H1 (cell line): Measurements from ENCODE around the gene ANGPTL2. TPM values are rescaled to one million over a fixed set of nuclear protein-coding genes. Genes with fewer than 3 reads are reported as not detected.

ENCODE experiments used
- CTCF ChIA-PET: fragments of 300-600 bp; sonication (Branson Sonifier 250); formaldehyde crosslinking; loops from one replicate; lab custom pipeline; 2021; ENCODE audit not compliant: partially characterized antibody; lab: Charles Lee
- POLR2A ChIA-PET: fragments of 300-600 bp; sonication (Branson Sonifier 250); formaldehyde crosslinking; loops from one replicate; lab custom pipeline; 2021; ENCODE audit warnings: inconsistent platforms; ENCODE audit not compliant: partially characterized antibody; lab: Charles Lee
- DNase-seq, 2 experiments: peaks; one replicate each; pipeline versions ENCODE4 v3.0.0 to v3.0.0-alpha.2; 2010 to 2022; ENCODE audit warnings: low spot score in 2 of 2, low read depth in 1 of 2, mixed read lengths in 1 of 2
- FAIRE-seq: peaks from 2 replicates; lab custom pipeline; 2011; peaks lifted over from hg19 to GRCh38; lab: Jason Lieb, UNC
- H2AFZ ChIP-seq: 2 replicates; pipeline ENCODE4 v1.8.1; 2012; ENCODE audit warnings: low read length, inconsistent platforms
- H2AK5ac ChIP-seq: 2 replicates; pipeline ENCODE4 v1.6.1; 2013; ENCODE audit warnings: low read depth, low read length
- H2BK120ac ChIP-seq: replicated peaks from 2 replicates; pipeline ENCODE3; 2013; ENCODE audit warnings: low read depth, low read length, inconsistent platforms
- H2BK12ac ChIP-seq: 2 replicates; pipeline ENCODE4 v1.6.1; 2013; ENCODE audit warnings: low read depth, low read length
- H2BK15ac ChIP-seq: 2 replicates; pipeline ENCODE4 v1.6.1; 2013; ENCODE audit warnings: low read length
- H2BK20ac ChIP-seq: 2 replicates; pipeline ENCODE4 v1.6.1; 2013; ENCODE audit warnings: low read length
- H2BK5ac ChIP-seq: 2 replicates; pipeline ENCODE4 v1.6.1; 2013; ENCODE audit warnings: low read depth, low read length
- H3K14ac ChIP-seq: 2 replicates; pipeline ENCODE4 v1.6.1; 2013; ENCODE audit warnings: inconsistent platforms; ENCODE audit not compliant: insufficient read length
- H3K18ac ChIP-seq: 2 replicates; pipeline ENCODE4 v1.6.1; 2013; ENCODE audit warnings: low read length; ENCODE audit errors: extremely low read depth
- H3K23ac ChIP-seq: 2 replicates; pipeline ENCODE4 v1.6.1; 2013; ENCODE audit warnings: inconsistent platforms; ENCODE audit not compliant: insufficient read length
- H3K23me2 ChIP-seq: 2 replicates; pipeline ENCODE4 v1.6.1; 2013; ENCODE audit warnings: low read depth, low read length
- H3K27ac ChIP-seq: 2 replicates; pipeline ENCODE4 v1.6.1; 2011; ENCODE audit warnings: low read depth, low read length, inconsistent platforms
- H3K27me3 ChIP-seq, 4 experiments: replicated peaks in 1 of 4; 1 replicate in 1 of 4; 2 replicates in 3 of 4; pipeline versions ENCODE4 v1.6.1 to v1.8.1; 2011 to 2013; ENCODE audit warnings: low read length in 3 of 4, mild to moderate bottlenecking in 3 of 4, inconsistent platforms in 2 of 4, mixed read lengths in 2 of 4, moderate library complexity in 1 of 4; ENCODE audit not compliant: control insufficient read depth in 3 of 4, insufficient read depth in 3 of 4; ENCODE audit errors: extremely low read depth in 1 of 4
- H3K36me3 ChIP-seq, 4 experiments: 2 replicates each; pipeline versions ENCODE4 v1.6.1 to v1.8.1; 2011 to 2013; ENCODE audit warnings: mild to moderate bottlenecking in 4 of 4, low read length in 3 of 4, moderate library complexity in 2 of 4, control low read depth in 1 of 4, inconsistent platforms in 1 of 4; ENCODE audit not compliant: insufficient read depth in 4 of 4, control insufficient read depth in 2 of 4
- H3K4ac ChIP-seq: replicated peaks from 2 replicates; pipeline ENCODE3; 2013; ENCODE audit warnings: low read length, low read depth, mixed read lengths, inconsistent platforms; ENCODE audit not compliant: insufficient read length
- H3K4me1 ChIP-seq, 4 experiments: replicated peaks in 1 of 4; 1 replicate in 1 of 4; 2 replicates in 3 of 4; pipeline versions ENCODE4 v1.6.1 to v1.8.1; 2011 to 2013; ENCODE audit warnings: low read length in 3 of 4, inconsistent platforms in 2 of 4, mixed read lengths in 1 of 4; ENCODE audit not compliant: insufficient read depth in 4 of 4, control insufficient read depth in 3 of 4
- H3K4me2 ChIP-seq, 2 experiments: 2 replicates each; pipeline versions ENCODE4 v1.6.1 to v1.8.1; 2011 to 2013; ENCODE audit warnings: low read depth in 2 of 2, low read length in 2 of 2, control low read depth in 1 of 2, inconsistent platforms in 1 of 2, mild to moderate bottlenecking in 1 of 2; ENCODE audit not compliant: insufficient read depth in 1 of 2
- H3K4me3 ChIP-seq, 4 experiments: fragments of 200-600, 300-600 bp in 1 of 4; sonication (generic), shearing (Covaris generic), sonication (Bioruptor Twin) in 1 of 4; 2 replicates each; pipeline versions ENCODE4 v1.5.1 to v1.8.1; 2011 to 2016; ENCODE audit warnings: low read length in 4 of 4, low read depth in 3 of 4, control low read depth in 2 of 4, inconsistent platforms in 2 of 4, mild to moderate bottlenecking in 2 of 4, mixed read lengths in 1 of 4, moderate library complexity in 1 of 4; ENCODE audit not compliant: insufficient read depth in 2 of 4; ENCODE audit errors: extremely low read depth in 1 of 4
- H3K56ac ChIP-seq: replicated peaks from 2 replicates; pipeline ENCODE3; 2013; ENCODE audit warnings: low read depth, mild to moderate bottlenecking, mixed read lengths, low read length, inconsistent platforms; ENCODE audit not compliant: insufficient read length
- H3K79me1 ChIP-seq: 2 replicates; pipeline ENCODE4 v1.6.1; 2013; ENCODE audit warnings: low read depth, low read length, control low read depth
- H3K79me2 ChIP-seq, 2 experiments: 2 replicates each; pipeline versions ENCODE4 v1.6.1 to v1.8.1; 2012 to 2013; ENCODE audit warnings: low read length in 2 of 2, mild to moderate bottlenecking in 2 of 2, inconsistent platforms in 1 of 2; ENCODE audit not compliant: insufficient read depth in 2 of 2, control insufficient read depth in 1 of 2
- H3K9ac ChIP-seq, 4 experiments: replicated peaks in 1 of 4; 1 replicate in 1 of 4; 2 replicates in 3 of 4; pipeline versions ENCODE4 v1.6.1 to v1.8.1; 2011 to 2013; ENCODE audit warnings: low read depth in 3 of 4, low read length in 3 of 4, control low read depth in 2 of 4, mild to moderate bottlenecking in 2 of 4, moderate library complexity in 2 of 4, inconsistent platforms in 1 of 4; ENCODE audit errors: extremely low read depth in 1 of 4
- H3K9me3 ChIP-seq, 2 experiments: 2 replicates each; pipeline versions ENCODE4 v1.6.1 to v1.8.1; 2012 to 2013; ENCODE audit warnings: mild to moderate bottlenecking in 2 of 2, moderate library complexity in 2 of 2, control low read depth in 1 of 2, inconsistent platforms in 1 of 2, low read depth in 1 of 2, low read length in 1 of 2, mixed read lengths in 1 of 2; ENCODE audit not compliant: insufficient read depth in 2 of 2
- H4K20me1 ChIP-seq, 2 experiments: replicated peaks in 1 of 2; 2 replicates each; pipeline versions ENCODE3 to v1.8.1; 2011 to 2013; ENCODE audit warnings: inconsistent platforms in 2 of 2, low read length in 2 of 2, mild to moderate bottlenecking in 1 of 2; ENCODE audit not compliant: insufficient read depth in 2 of 2, control insufficient read depth in 1 of 2
- H4K5ac ChIP-seq: 2 replicates; pipeline ENCODE4 v1.6.1; 2013; ENCODE audit warnings: low read length, low read depth, mixed read lengths, inconsistent platforms; ENCODE audit not compliant: insufficient read length
- H4K8ac ChIP-seq: 2 replicates; pipeline ENCODE4 v1.8.0; 2013; ENCODE audit warnings: mild to moderate bottlenecking, moderate library complexity, low read length, inconsistent platforms; ENCODE audit not compliant: insufficient read depth; ENCODE audit errors: extremely low read depth
- H4K91ac ChIP-seq: replicated peaks from 2 replicates; pipeline ENCODE3; 2013; ENCODE audit warnings: low read length, mixed read lengths, inconsistent platforms; ENCODE audit not compliant: insufficient read length
- CEBPB ChIP-seq: IDR thresholded peaks from 2 replicates; pipeline ENCODE4 v1.6.1; 2012; ENCODE audit warnings: low read depth, low read length
- CHD1 ChIP-seq: IDR thresholded peaks from 2 replicates; pipeline ENCODE4 v1.6.1; 2012; ENCODE audit warnings: low read depth, low read length, improper control_type of control experiment
- FOSL1 ChIP-seq: IDR thresholded peaks from 2 replicates; pipeline ENCODE4 v1.6.1; 2011; ENCODE audit warnings: mild to moderate bottlenecking, low read depth, low read length, moderate library complexity; ENCODE audit not compliant: insufficient read depth
- PHF8 ChIP-seq: fragments of 200-600 bp; sonication (generic); conservative IDR thresholded peaks from 2 replicates; pipeline ENCODE4 v1.7.1; 2012; ENCODE audit warnings: low read depth, mild to moderate bottlenecking, inconsistent platforms, low read length, moderate library complexity
- POLR2A ChIP-seq, 2 experiments: IDR thresholded peaks; 1 replicate in 1 of 2; 2 replicates in 1 of 2; pipeline ENCODE4 v1.6.1; 2011; ENCODE audit warnings: low read depth in 2 of 2, low read length in 2 of 2, mild to moderate bottlenecking in 2 of 2; ENCODE audit errors: control extremely low read depth in 1 of 2
- RFX5 ChIP-seq: IDR thresholded peaks from 2 replicates; pipeline ENCODE4 v1.6.1; 2011; ENCODE audit warnings: low read depth, low read length, improper control_type of control experiment, borderline replicate concordance
- SIN3A ChIP-seq, 2 experiments: IDR thresholded peaks in 1 of 2; conservative IDR thresholded peaks in 1 of 2; 2 replicates each; pipeline ENCODE4 v1.6.1; 2011 to 2012; ENCODE audit warnings: low read length in 2 of 2, improper control_type of control experiment in 1 of 2, low read depth in 1 of 2, mild to moderate bottlenecking in 1 of 2
- SIRT6 ChIP-seq: IDR thresholded peaks from one replicate; pipeline ENCODE4 v1.7.1; 2012; ENCODE audit warnings: low read length, inconsistent platforms
- SUZ12 ChIP-seq: fragments of 200-600 bp; sonication (generic); IDR thresholded peaks from 2 replicates; pipeline ENCODE4 v1.6.1; 2012; ENCODE audit warnings: mild to moderate bottlenecking, inconsistent platforms, low read length, moderate library complexity, mixed read lengths
- WGBS, 2 experiments: shearing (Covaris generic) in 1 of 2; methylation state at CpG; one replicate each; pipeline versions ENCODE4 v1.1.6 to v1.1.7; 2013 to 2015; ENCODE audit warnings: low lambda C conversion rate in 2 of 2, mixed read lengths in 2 of 2, inconsistent platforms in 1 of 2, low coverage in 1 of 2, missing lambda C conversion rate in 1 of 2; ENCODE audit not compliant: insufficient replicate concordance in 2 of 2, insufficient coverage in 1 of 2, insufficient read length in 1 of 2; ENCODE audit errors: extremely low coverage in 1 of 2, missing lambda C conversion rate in 1 of 2; 5-methylcytosine and 5-hydroxymethylcytosine counted together
- polyA plus RNA-seq, 7 experiments: library from polyadenylated mRNA; depleted of rRNA in 3 of 7; stranded (reverse) in 5 of 7; unstranded in 2 of 7; fragments of >200 nt in 5 of 7; fragments of 200-250 nt in 2 of 7; gene quantifications; 1 replicate in 5 of 7; 2 replicates in 1 of 7; 4 replicates in 1 of 7; pipeline versions ENCODE4 v1.2.1 to v1.2.3, GENCODE V29; 2011 to 2013; ENCODE audit warnings: missing spikeins in 2 of 7, mixed read lengths in 2 of 7
- total RNA-seq: library from RNA; stranded (reverse); fragmentation: NEBNext Ultra II Directional; extraction: Animal tissue kit (Norgen Biotek cat#: 25700); gene quantifications from 2 replicates; pipeline ENCODE4 v1.2.1, GENCODE V29; 2021

The ANGPTL2 gene
- total and polyA plus RNA-seq, 2 of the 8 experiments (the other 6 are each of a cell fraction or from before 2014, with no cell fraction given), result 9.0 to 10.6 TPM

DNA sequence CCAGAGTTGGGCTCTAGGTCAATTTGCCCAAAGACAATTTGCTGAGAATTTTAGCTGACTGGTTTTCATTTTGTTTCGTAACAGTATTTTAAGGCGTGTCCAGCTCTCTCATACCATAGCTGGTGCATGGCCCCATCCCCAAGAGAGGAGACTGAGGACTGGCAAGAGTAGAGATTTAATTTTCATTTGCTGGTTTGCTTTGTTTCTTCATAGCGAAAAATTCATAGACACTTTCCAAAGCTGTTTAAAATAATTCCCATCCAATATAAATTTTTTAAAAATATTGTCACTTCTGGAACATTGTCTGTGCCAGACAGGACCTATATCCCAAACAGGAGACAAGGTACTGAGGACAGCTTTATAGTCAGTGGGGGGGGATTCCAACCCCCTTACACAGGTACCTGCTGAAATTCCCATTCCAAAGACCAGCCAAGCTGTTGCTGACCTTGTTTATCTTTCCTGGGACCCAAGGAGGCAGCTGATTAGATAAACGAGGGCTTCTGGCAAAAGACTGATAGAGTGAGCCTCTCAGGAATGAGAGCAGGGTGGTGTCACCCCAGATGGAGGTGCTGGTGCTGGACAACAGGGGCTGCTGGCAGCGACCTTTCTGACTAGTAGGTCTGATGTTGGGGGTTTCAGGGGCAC lies 6.8 kb upstream of the ANGPTL2 start:
- H3K9me3 ChIP-seq, result no peaks in the 10 kb centered on the region

More for the DNA sequence above, 6.8 kb upstream of the ANGPTL2 start:
- no peak overlapping the region for H4K91ac ChIP-seq
- H3K56ac ChIP-seq, result no peak overlapping the region
- H2AFZ ChIP-seq, result no peak overlapping the region
- ChIA-PET CTCF (interaction anchor here (0.7 to 2.8 kb wide), 7 partner anchors 11 to 361 kb away, joined by 3 to 8 read pairs (median 5); no protein-coding TSS in a partner anchor), POLR2A (interaction anchor here (1.0 to 2.4 kb wide), 2 partner anchors 10 to 13 kb away, joined by 3 to 10 read pairs; no protein-coding TSS in a partner anchor)
- no peak overlapping the region for H4K8ac ChIP-seq
- H3K27ac ChIP-seq, result no peak overlapping the region
- WGBS, 2 experiments, result 83 to 100% methylated on average over 1 to 5 of the region's 5 CpGs
- no peak overlapping the region for H3K4ac ChIP-seq
- no peaks in the 10 kb centered on the region for H3K23me2 ChIP-seq
- TF ChIP-seq SIRT6, result no peak
- TF ChIP-seq PHF8, result no peak
- TF ChIP-seq POLR2A (IDR thresholded peaks at IDR 0.05; ENCODE audit: control extremely low read depth in 1 of 2, low read depth in 2 of 2, low read length in 2 of 2), result no peak
- TF ChIP-seq SIN3A (conservative IDR thresholded peaks at IDR 0.05 in 1 of 2, IDR thresholded peaks at IDR 0.05 in 1 of 2; ENCODE audit: low read depth in 1 of 2, low read length in 2 of 2), result no peak
- TF ChIP-seq SUZ12, result no peak
- no peak for TF ChIP-seq CEBPB
- TF ChIP-seq FOSL1, result no peak
- no peak for TF ChIP-seq RFX5
- no peak for TF ChIP-seq CHD1
- H3K79me2 ChIP-seq, result no peaks in the 10 kb centered on the region
- peaks cover 0 to 3% of the 10 kb centered on the region in 2 experiments for H4K20me1 ChIP-seq
- no peak overlapping the region for H2BK5ac ChIP-seq
- H3K4me1 ChIP-seq, result peaks cover 7 to 16% (median 12%) of the 10 kb centered on the region in 4 experiments
- no peak overlapping the region for H2BK120ac ChIP-seq
- H4K5ac ChIP-seq, result no peak overlapping the region
- no peaks in the 10 kb centered on the region for H3K36me3 ChIP-seq
- DNase-seq, result no peak
- H2BK15ac ChIP-seq, result no peak overlapping the region
- no peak overlapping the region for H3K23ac ChIP-seq
- no peak overlapping the region for H2BK12ac ChIP-seq
- H3K79me1 ChIP-seq, result no peaks in the 10 kb centered on the region
- H2BK20ac ChIP-seq, result no peak overlapping the region
- no peak overlapping the region for H3K18ac ChIP-seq
- H3K14ac ChIP-seq, result no peak overlapping the region
- no peak overlapping the region for H3K4me2 ChIP-seq
- H3K4me3 ChIP-seq, result no peak overlapping the region
- FAIRE-seq, result no peak
- H2AK5ac ChIP-seq, result no peak overlapping the region
- no peak overlapping the region for H3K9ac ChIP-seq
- no peaks in the 10 kb centered on the region; a peak in 2 of 7 replicates for H3K27me3 ChIP-seq
